Keratinocyte (primary cell): ENCODE data around the gene MPZL1. TPM values are rescaled to one million over a fixed set of nuclear protein-coding genes. Genes with fewer than 3 reads are reported as not detected.

Experiments used
- DNase-seq: peaks from one replicate; pipeline ENCODE4 v3.0.0-alpha.2; 2011; ENCODE audit warnings: low read depth, missing footprints, low spot score
- FAIRE-seq: peaks from 2 replicates; lab custom pipeline; 2011; peaks lifted over from hg19 to GRCh38; lab: Jason Lieb, UNC
- H2AFZ ChIP-seq: 2 replicates; pipeline ENCODE4 v1.6.0; 2012; ENCODE audit warnings: low read length, control low read depth, inconsistent platforms; ENCODE audit not compliant: control insufficient read depth
- H3K27ac ChIP-seq: 2 replicates; pipeline ENCODE4 v1.5.1; 2011; ENCODE audit warnings: low read length; ENCODE audit not compliant: control insufficient read depth, insufficient read depth
- H3K27me3 ChIP-seq: 3 replicates; pipeline ENCODE4 v1.6.0; 2011; ENCODE audit warnings: low read length; ENCODE audit not compliant: control insufficient read depth, insufficient read depth; ENCODE audit errors: extremely low read depth
- H3K36me3 ChIP-seq, 2 experiments: 2 replicates in 1 of 2; 3 replicates in 1 of 2; pipeline ENCODE4 v1.5.1; 2011; ENCODE audit warnings: low read length in 2 of 2, mild to moderate bottlenecking in 1 of 2; ENCODE audit not compliant: control insufficient read depth in 2 of 2, insufficient read depth in 2 of 2; ENCODE audit errors: extremely low read depth in 1 of 2
- H3K4me1 ChIP-seq: 3 replicates; pipeline ENCODE4 v1.5.1; 2011; ENCODE audit warnings: low read length; ENCODE audit not compliant: control insufficient read depth, insufficient read depth; ENCODE audit errors: extremely low read depth
- H3K4me2 ChIP-seq: 3 replicates; pipeline ENCODE4 v1.6.0; 2011; ENCODE audit warnings: low read depth, low read length; ENCODE audit not compliant: control insufficient read depth, insufficient read depth; ENCODE audit errors: extremely low read depth
- H3K4me3 ChIP-seq, 3 experiments: fragments of 200-600 bp in 1 of 3; sonication (generic) in 1 of 3; 2 replicates in 2 of 3; 3 replicates in 1 of 3; pipeline ENCODE4 v1.5.1; 2011 to 2016; ENCODE audit warnings: low read length in 3 of 3, mild to moderate bottlenecking in 3 of 3, control low read depth in 2 of 3, inconsistent platforms in 1 of 3, low read depth in 1 of 3, mixed read lengths in 1 of 3, mixed run types in 1 of 3, moderate library complexity in 1 of 3; ENCODE audit not compliant: control insufficient read depth in 2 of 3, insufficient read depth in 2 of 3; ENCODE audit errors: extremely low read depth in 1 of 3
- H3K79me2 ChIP-seq: 2 replicates; pipeline ENCODE4 v1.6.0; 2012; ENCODE audit warnings: low read length; ENCODE audit not compliant: control insufficient read depth, insufficient read depth
- H3K9ac ChIP-seq: 3 replicates; pipeline ENCODE4 v1.6.0; 2011; ENCODE audit warnings: low read length; ENCODE audit not compliant: control insufficient read depth, insufficient read depth; ENCODE audit errors: extremely low read depth
- H3K9me1 ChIP-seq: 3 replicates; pipeline ENCODE4 v1.6.0; 2011; ENCODE audit warnings: low read length; ENCODE audit not compliant: control insufficient read depth, insufficient read depth; ENCODE audit errors: extremely low read depth
- H3K9me3 ChIP-seq: 2 replicates; pipeline ENCODE4 v1.5.1; 2012; ENCODE audit warnings: low read depth, low read length; ENCODE audit not compliant: control insufficient read depth
- H4K20me1 ChIP-seq: 3 replicates; pipeline ENCODE4 v1.6.0; 2011; ENCODE audit warnings: low read length; ENCODE audit not compliant: control insufficient read depth, insufficient read depth; ENCODE audit errors: extremely low read depth
- CTCF ChIP-seq, 3 experiments: IDR thresholded peaks in 1 of 3; conservative IDR thresholded peaks in 1 of 3; optimal IDR thresholded peaks in 1 of 3; 2 replicates in 2 of 3; 3 replicates in 1 of 3; pipeline versions ENCODE3 to v1.5.1; 2011; ENCODE audit warnings: low read length in 3 of 3, mild to moderate bottlenecking in 3 of 3, moderate library complexity in 2 of 3, control low read depth in 1 of 3, inconsistent platforms in 1 of 3; ENCODE audit not compliant: insufficient read depth in 2 of 3; ENCODE audit errors: extremely low read depth in 1 of 3
- EZH2 ChIP-seq: IDR thresholded peaks from one replicate; pipeline ENCODE4 v1.6.1; 2012; ENCODE audit warnings: inconsistent platforms, mild to moderate bottlenecking, low read length, moderate library complexity
- dilution Hi-C: fragments of 300-500 bp; cut with MboI; formaldehyde crosslinking; loops from one replicate; pipeline ENCODE4 v1.7.0; 2020; ENCODE audit warnings: low sequenced_read_pairs; ENCODE audit not compliant: extremely low pct_ligation_motif_present
- polyA plus RNA-seq, 5 experiments: library from polyadenylated mRNA; depleted of rRNA in 3 of 5; stranded (reverse) in 3 of 5; stranded (forward) in 1 of 5; unstranded in 1 of 5; fragments of >200 nt; gene quantifications; 1 replicate in 1 of 5; 2 replicates in 3 of 5; 3 replicates in 1 of 5; pipeline versions ENCODE4 v1.2.1 to v1.2.3, GENCODE V29; 2011 to 2012; ENCODE audit warnings: missing spikeins in 2 of 5, low read depth in 1 of 5, low replicate concordance in 1 of 5

Gene MPZL1
- polyA plus RNA-seq, 1 donor (not counting 4 experiments of a cell fraction or from before 2014, with no cell fraction given), result 195 TPM

GRCh38 chr1:167761400-167761799, 39.6 kb downstream of the MPZL1 start:
- peaks cover 0 to 7% of the 10 kb centered on the region in 2 experiments for H3K36me3 ChIP-seq
- H3K9me3 ChIP-seq, result no peaks in the 10 kb centered on the region
- peaks cover 77% of the 10 kb centered on the region for H3K79me2 ChIP-seq
- dilution Hi-C loops, result no loop called here
- TF ChIP-seq CTCF (optimal IDR thresholded peaks at IDR 0.05 in 1 of 3, IDR thresholded peaks at IDR 0.05 in 1 of 3, conservative IDR thresholded peaks at IDR 0.05 in 1 of 3; ENCODE audit: extremely low read depth in 1 of 3, insufficient read depth in 2 of 3, low read length in 3 of 3) (no peak), EZH2 (no peak)
- H4K20me1 ChIP-seq, result peaks cover 20% of the 10 kb centered on the region
- H3K27ac ChIP-seq, result no peak overlapping the region
- H3K4me1 ChIP-seq, result peaks cover 30% of the 10 kb centered on the region
- H2AFZ ChIP-seq, result no peak overlapping the region
- FAIRE-seq, result no peak
- DNase-seq, result no peak
- no peak overlapping the region for H3K9ac ChIP-seq
- H3K9me1 ChIP-seq, result no peaks in the 10 kb centered on the region
- no peaks in the 10 kb centered on the region for H3K27me3 ChIP-seq
- H3K4me3 ChIP-seq, result no peak overlapping the region
- H3K4me2 ChIP-seq, result no peak overlapping the region

GRCh38 chr1:167762061-167762746, 40.4 kb downstream of the MPZL1 start:
- no peak overlapping the region for H3K4me2 ChIP-seq
- H2AFZ ChIP-seq, result no peak overlapping the region
- H3K36me3 ChIP-seq, result peaks cover 0 to 8% of the 10 kb centered on the region in 2 experiments
- TF ChIP-seq CTCF (optimal IDR thresholded peaks at IDR 0.05 in 1 of 3, IDR thresholded peaks at IDR 0.05 in 1 of 3, conservative IDR thresholded peaks at IDR 0.05 in 1 of 3; ENCODE audit: extremely low read depth in 1 of 3, insufficient read depth in 2 of 3, low read length in 3 of 3) (no peak), EZH2 (no peak)
- H3K27ac ChIP-seq, result no peak overlapping the region
- dilution Hi-C loops, result no loop called here
- peaks cover 32% of the 10 kb centered on the region for H3K4me1 ChIP-seq
- no peaks in the 10 kb centered on the region for H3K9me3 ChIP-seq
- H3K79me2 ChIP-seq, result peaks cover 72% of the 10 kb centered on the region
- H3K9me1 ChIP-seq, result no peaks in the 10 kb centered on the region
- peaks cover 16% of the 10 kb centered on the region for H4K20me1 ChIP-seq
- DNase-seq, result no peak
- no peaks in the 10 kb centered on the region for H3K27me3 ChIP-seq
- H3K9ac ChIP-seq, result no peak overlapping the region
- no peak for FAIRE-seq
- no peak overlapping the region for H3K4me3 ChIP-seq
